Suprapubic skin (tissue), 4 donors: ENCODE results near the gene DISP3. TPM values are rescaled to one million over a fixed set of nuclear protein-coding genes. Genes with fewer than 3 reads are reported as not detected.

Experiments
- DNase-seq, 2 donors: peaks; one replicate each; pipeline ENCODE4 v3.0.0-alpha.2; 2019; ENCODE audit warnings: low spot score in 2 of 2
- H3K27ac ChIP-seq: fragments of 200-600 bp; sonication (generic); one replicate; pipeline ENCODE4 v1.5.1; 2019
- H3K27me3 ChIP-seq: fragments of 200-600 bp; sonication (generic); one replicate; pipeline ENCODE4 v1.5.1; 2019
- H3K36me3 ChIP-seq: fragments of 200-600 bp; sonication (generic); one replicate; pipeline ENCODE4 v1.5.1; 2019
- H3K4me1 ChIP-seq: fragments of 200-600 bp; sonication (generic); one replicate; pipeline ENCODE4 v1.5.1; 2019
- H3K4me3 ChIP-seq: fragments of 200-600 bp; sonication (generic); one replicate; pipeline ENCODE4 v1.5.1; 2019; ENCODE audit warnings: mild to moderate bottlenecking
- H3K9me3 ChIP-seq: fragments of 200-600 bp; sonication (generic); one replicate; pipeline ENCODE4 v1.5.1; 2019
- EP300 ChIP-seq: sonication (generic); formaldehyde crosslinking; IDR thresholded peaks from one replicate; pipeline ENCODE4 v1.6.1; 2017; ENCODE audit warnings: antibody characterized with exemption
- POLR2A ChIP-seq, 2 donors: fragments of 450-650 bp; IDR thresholded peaks; one replicate each; pipeline ENCODE4 v1.6.1; 2017; ENCODE audit warnings: antibody characterized with exemption in 2 of 2, mild to moderate bottlenecking in 2 of 2, moderate library complexity in 2 of 2
- POLR2AphosphoS5 ChIP-seq, 3 donors: sonication (generic); formaldehyde crosslinking; IDR thresholded peaks; one replicate each; pipeline ENCODE4 v1.6.1; 2017; ENCODE audit warnings: antibody characterized with exemption in 3 of 3
- WGBS: methylation state at CpG from one replicate; pipeline ENCODE4 v1.1.5; 2018; 5-methylcytosine and 5-hydroxymethylcytosine counted together
- total RNA-seq, 4 donors: library from RNA; depleted of rRNA; stranded (reverse); fragments of >200 nt; gene quantifications; one replicate each; pipeline ENCODE4 v1.1.0, GENCODE V29; 2016
- TF ChIP-seq, protein P1 (sequence below), 2 donors: fragments of 200-600 bp in 1 of 2; fragments of 450-650 bp in 1 of 2; sonication (generic) in 1 of 2; IDR thresholded peaks; one replicate each; pipeline ENCODE4 v1.5.1; 2016 to 2019; ENCODE audit warnings: antibody characterized with exemption in 2 of 2, mild to moderate bottlenecking in 1 of 2, moderate library complexity in 1 of 2

DISP3 gene
- total RNA-seq, 4 donors from 2014 or later, result not detected

DNA sequence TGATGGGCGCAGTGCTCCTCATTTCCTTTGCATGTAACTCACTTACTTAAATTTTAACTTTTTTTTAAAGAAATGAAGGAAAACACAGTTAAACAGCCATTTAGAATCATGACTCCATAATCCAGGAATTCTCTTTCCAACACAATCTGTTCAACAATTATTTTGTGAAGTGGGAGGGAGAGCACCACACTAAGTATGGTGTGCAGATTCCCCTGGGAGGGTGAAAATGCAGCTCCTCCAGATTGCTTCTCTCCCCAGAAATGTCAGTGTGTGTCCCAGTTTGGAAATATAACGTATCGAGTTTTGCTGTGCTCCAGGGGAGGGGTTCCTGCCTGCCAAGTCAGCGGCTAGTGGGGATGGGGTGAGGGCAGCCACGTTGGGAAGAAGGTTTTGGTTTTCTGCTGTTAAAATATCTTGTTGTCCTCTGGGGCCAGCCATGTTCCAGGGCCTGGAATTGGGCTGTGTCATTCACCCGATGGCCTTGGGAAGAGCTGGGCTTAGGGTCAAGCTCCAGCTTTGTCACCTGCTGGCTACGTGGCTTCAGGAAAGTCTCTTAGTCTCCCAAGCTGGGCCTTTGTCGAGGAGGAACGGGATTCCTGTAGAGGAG is 17.3 kb upstream of the DISP3 start:
- TF ChIP-seq EP300 (no peak), POLR2A (IDR thresholded peaks at IDR 0.05) (no peak), POLR2AphosphoS5 (IDR thresholded peaks at IDR 0.05) (no peak)
- TF ChIP-seq, protein P1, sequence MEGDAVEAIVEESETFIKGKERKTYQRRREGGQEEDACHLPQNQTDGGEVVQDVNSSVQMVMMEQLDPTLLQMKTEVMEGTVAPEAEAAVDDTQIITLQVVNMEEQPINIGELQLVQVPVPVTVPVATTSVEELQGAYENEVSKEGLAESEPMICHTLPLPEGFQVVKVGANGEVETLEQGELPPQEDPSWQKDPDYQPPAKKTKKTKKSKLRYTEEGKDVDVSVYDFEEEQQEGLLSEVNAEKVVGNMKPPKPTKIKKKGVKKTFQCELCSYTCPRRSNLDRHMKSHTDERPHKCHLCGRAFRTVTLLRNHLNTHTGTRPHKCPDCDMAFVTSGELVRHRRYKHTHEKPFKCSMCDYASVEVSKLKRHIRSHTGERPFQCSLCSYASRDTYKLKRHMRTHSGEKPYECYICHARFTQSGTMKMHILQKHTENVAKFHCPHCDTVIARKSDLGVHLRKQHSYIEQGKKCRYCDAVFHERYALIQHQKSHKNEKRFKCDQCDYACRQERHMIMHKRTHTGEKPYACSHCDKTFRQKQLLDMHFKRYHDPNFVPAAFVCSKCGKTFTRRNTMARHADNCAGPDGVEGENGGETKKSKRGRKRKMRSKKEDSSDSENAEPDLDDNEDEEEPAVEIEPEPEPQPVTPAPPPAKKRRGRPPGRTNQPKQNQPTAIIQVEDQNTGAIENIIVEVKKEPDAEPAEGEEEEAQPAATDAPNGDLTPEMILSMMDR (IDR thresholded peaks at IDR 0.05), result no peak
- DNase-seq, result no peak
- WGBS, result 49% methylated on average over 9 of the region's 9 CpGs

DNA sequence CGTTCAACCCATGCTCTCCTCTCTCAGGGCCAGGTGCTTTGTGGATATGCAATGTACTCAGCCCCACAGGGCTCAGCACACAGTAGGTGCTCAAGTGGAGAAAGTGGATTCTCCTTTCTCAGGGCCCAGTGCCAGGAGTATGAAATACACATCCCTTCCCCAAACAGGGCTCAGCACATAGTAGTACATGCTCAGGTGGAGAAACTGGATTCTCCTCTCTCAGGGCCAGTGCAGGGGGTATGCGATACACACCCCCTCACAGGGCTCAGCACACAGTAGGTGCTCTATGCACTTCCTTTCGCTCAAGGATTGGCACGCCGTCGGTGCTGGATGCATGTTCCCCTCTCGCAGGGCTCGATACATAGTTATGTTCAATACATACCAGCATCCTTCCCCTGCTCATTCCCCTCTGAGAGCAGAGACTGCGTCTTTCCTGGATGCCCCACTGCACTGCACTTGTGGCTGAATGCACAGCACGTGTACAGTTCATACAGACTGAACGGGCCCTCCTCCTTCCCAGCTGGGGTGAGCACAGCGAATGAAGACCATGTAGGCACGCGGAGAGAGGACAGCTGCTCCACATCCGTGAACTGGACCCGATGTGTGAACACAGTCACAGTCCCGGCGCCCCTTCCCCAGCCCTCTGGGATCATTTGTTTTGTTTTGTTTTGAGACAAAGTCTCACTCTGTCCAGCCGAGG is 16.6 kb upstream of the DISP3 start:
- H3K27ac ChIP-seq, result no peak overlapping the region
- DNase-seq, result no peak
- TF ChIP-seq EP300 (no peak), POLR2AphosphoS5 (IDR thresholded peaks at IDR 0.05) (no peak), POLR2A (IDR thresholded peaks at IDR 0.05) (no peak)
- TF ChIP-seq, protein P1 (IDR thresholded peaks at IDR 0.05), result no peak
- 54% methylated on average over 15 of the region's 19 CpGs for WGBS
- H3K9me3 ChIP-seq, result no peaks in the 10 kb centered on the region
- H3K27me3 ChIP-seq, result peaks cover 57% of the 10 kb centered on the region
- no peak overlapping the region for H3K4me3 ChIP-seq
- no peaks in the 10 kb centered on the region for H3K4me1 ChIP-seq
- no peaks in the 10 kb centered on the region for H3K36me3 ChIP-seq

More for the DNA sequence above, 17.3 kb upstream of the DISP3 start:
- Histone ChIP-seq H3K27ac (no peak overlapping the region), H3K36me3 (no peaks in the 10 kb centered on the region), H3K9me3 (no peaks in the 10 kb centered on the region), H3K27me3 (peaks cover 63% of the 10 kb centered on the region), H3K4me1 (no peaks in the 10 kb centered on the region), H3K4me3 (no peak overlapping the region)

DNA sequence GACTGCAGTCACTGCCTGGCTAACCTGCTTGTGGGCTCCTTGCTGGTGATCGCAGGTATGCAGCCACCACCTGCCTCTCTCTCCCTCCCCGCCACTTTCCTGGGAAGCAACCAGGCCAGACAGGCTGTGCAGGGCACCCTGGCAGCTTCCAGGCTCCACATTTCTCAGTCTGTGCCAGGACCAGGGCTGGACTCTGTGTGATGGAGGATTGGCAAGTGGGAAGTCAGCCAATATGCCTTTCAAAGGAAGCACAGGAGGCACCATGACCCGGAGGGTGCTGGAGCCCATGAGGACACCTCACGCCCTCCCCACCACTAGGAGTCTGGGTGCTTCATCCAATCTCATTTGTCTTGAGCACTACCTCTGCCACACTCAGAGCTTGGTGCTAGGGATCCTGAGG is 15.8 kb upstream of the DISP3 start:
- 61% methylated on average over 4 of the region's 4 CpGs for WGBS
- DNase-seq, result no peak
- H3K4me3 ChIP-seq, result no peak overlapping the region
- no peaks in the 10 kb centered on the region for H3K36me3 ChIP-seq
- TF ChIP-seq, protein P1 (IDR thresholded peaks at IDR 0.05), result no peak
- TF ChIP-seq POLR2A (IDR thresholded peaks at IDR 0.05) (no peak), EP300 (no peak), POLR2AphosphoS5 (IDR thresholded peaks at IDR 0.05) (no peak)
- H3K4me1 ChIP-seq, result no peaks in the 10 kb centered on the region
- H3K27ac ChIP-seq, result no peak overlapping the region
- H3K9me3 ChIP-seq, result no peaks in the 10 kb centered on the region
- H3K27me3 ChIP-seq, result peaks cover 61% of the 10 kb centered on the region

DNA sequence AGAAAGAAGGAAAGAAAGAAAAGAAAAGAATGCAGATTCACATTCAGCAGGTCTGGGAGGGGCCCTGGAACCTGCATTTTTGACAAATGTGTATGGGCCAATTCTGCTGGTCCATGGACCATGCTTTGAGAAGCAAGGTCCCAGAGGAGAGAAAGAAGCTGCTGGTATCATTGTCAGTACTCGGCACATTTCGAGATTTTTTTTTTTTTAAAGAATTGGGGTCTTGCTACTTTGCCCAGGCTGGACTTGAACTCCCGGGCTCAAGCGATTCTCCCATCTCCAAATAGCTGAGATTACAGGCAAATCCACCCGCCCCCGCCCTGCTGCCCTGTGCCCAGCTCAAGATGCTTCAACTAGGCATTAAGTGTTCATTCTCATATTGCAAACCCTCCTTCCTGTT is 13.6 kb upstream of the DISP3 start:
- TF ChIP-seq, protein P1 (IDR thresholded peaks at IDR 0.05), result no peak
- TF ChIP-seq POLR2AphosphoS5 (IDR thresholded peaks at IDR 0.05) (no peak), EP300 (no peak)
- H3K27me3 ChIP-seq, result peaks cover 63% of the 10 kb centered on the region

DNA sequence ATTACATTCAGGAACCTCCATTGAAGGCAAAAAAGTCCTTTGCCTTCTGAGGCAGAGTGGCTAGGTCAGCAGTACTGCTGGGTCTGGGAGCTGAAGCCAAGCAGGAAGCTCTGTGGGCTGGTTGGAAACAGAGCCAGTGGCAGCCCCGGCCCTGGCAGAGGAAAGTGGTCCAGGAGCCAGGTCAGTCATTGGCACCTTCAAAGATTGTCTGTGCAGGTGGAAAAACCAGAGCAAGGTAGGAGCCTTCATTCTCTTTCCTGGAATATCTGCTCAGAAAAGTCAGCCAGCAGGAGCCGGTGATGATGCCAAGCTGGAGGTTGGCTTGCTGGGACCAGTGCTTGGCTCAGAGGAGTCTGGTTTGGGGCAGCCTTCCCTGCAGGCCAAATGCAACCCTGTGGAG is 12.5 kb upstream of the DISP3 start:
- TF ChIP-seq EP300, result no peak
- no peak for TF ChIP-seq POLR2A (IDR thresholded peaks at IDR 0.05)
- TF ChIP-seq, protein P1 (IDR thresholded peaks at IDR 0.05), result no peak
- TF ChIP-seq POLR2AphosphoS5 (IDR thresholded peaks at IDR 0.05), result no peak

More for the DNA sequence above, 13.6 kb upstream of the DISP3 start:
- WGBS, result 89% methylated on average over 6 of the region's 6 CpGs
- no peak overlapping the region for H3K27ac ChIP-seq
- H3K36me3 ChIP-seq, result no peaks in the 10 kb centered on the region
- no peaks in the 10 kb centered on the region for H3K4me1 ChIP-seq
- H3K9me3 ChIP-seq, result no peaks in the 10 kb centered on the region
- no peak for DNase-seq
- no peak overlapping the region for H3K4me3 ChIP-seq

More for the DNA sequence above, 12.5 kb upstream of the DISP3 start:
- 34% methylated on average over 2 of the region's 2 CpGs for WGBS
- H3K9me3 ChIP-seq, result no peaks in the 10 kb centered on the region
- DNase-seq, result no peak
- H3K27me3 ChIP-seq, result peaks cover 54% of the 10 kb centered on the region
- no peak overlapping the region for H3K4me3 ChIP-seq
- H3K36me3 ChIP-seq, result no peaks in the 10 kb centered on the region
- no peak overlapping the region for H3K27ac ChIP-seq
- H3K4me1 ChIP-seq, result no peaks in the 10 kb centered on the region
